ENCODE results near the gene DHRS7.

DHRS7 gene

GRCh38 chr14:60174352-60175254, 9.4 kb upstream of the DHRS7 start:
- Histone ChIP-seq H3K27ac (ENCODE audit: low read depth, low read length) (no peak overlapping the region), H3K9me2 (replicated peaks; ENCODE audit: control insufficient read depth, low read length) (no peaks in the 10 kb centered on the region), H3F3A (ENCODE audit: control insufficient read depth, insufficient read depth) (no peaks in the 10 kb centered on the region), H3K9me3 (ENCODE audit: control insufficient read depth, insufficient read depth, low read length) (peaks cover 4% of the 10 kb centered on the region; the same call in 1 of the 2 replicates), H3K4me2 (ENCODE audit: low read length) (no peak overlapping the region), H4K20me1 (ENCODE audit: control insufficient read depth, insufficient read depth, low read depth, low read length) (no peaks in the 10 kb centered on the region), H3K79me2 (ENCODE audit: control insufficient read depth, low read length) (no peaks in the 10 kb centered on the region), H3K4me3 (ENCODE audit: low read length) (no peak overlapping the region), H3K4me1 (ENCODE audit: control insufficient read depth, low read length) (no peaks in the 10 kb centered on the region), H3K36me3 (ENCODE audit: control insufficient read depth, low read length) (no peaks in the 10 kb centered on the region), H3K27me3 (ENCODE audit: control insufficient read depth, low read length) (no peaks in the 10 kb centered on the region)
- TF ChIP-seq CTCF (IDR thresholded peaks at IDR 0.05; ENCODE audit: low read depth, low read length, poor library complexity, severe bottlenecking) (no peak), EZH2phosphoT487 (IDR thresholded peaks at IDR 0.05; ENCODE audit: borderline replicate concordance, low read length) (no peak)

GRCh38 chr14:60171690-60172089, 6.5 kb upstream of the DHRS7 start:
- TF ChIP-seq EZH2phosphoT487 (IDR thresholded peaks at IDR 0.05; ENCODE audit: borderline replicate concordance, low read length): no peak
- TF ChIP-seq CTCF (IDR thresholded peaks at IDR 0.05; ENCODE audit: low read depth, low read length, poor library complexity, severe bottlenecking): no peak
- Histone ChIP-seq H3K4me2 (ENCODE audit: low read length) (no peak overlapping the region), H4K20me1 (ENCODE audit: control insufficient read depth, insufficient read depth, low read depth, low read length) (no peaks in the 10 kb centered on the region)

GRCh38 chr14:60170948-60171347, 5.8 kb upstream of the DHRS7 start:
- no peak overlapping the region for H3K4me3 ChIP-seq (ENCODE audit: low read length)
- H3K9me2 ChIP-seq (replicated peaks; ENCODE audit: control insufficient read depth, low read length): no peaks in the 10 kb centered on the region
- no peak overlapping the region for H3K27ac ChIP-seq (ENCODE audit: low read depth, low read length)
- H3K4me1 ChIP-seq (ENCODE audit: control insufficient read depth, low read length): peaks cover 7% of the 10 kb centered on the region
- no peaks in the 10 kb centered on the region for H4K20me1 ChIP-seq (ENCODE audit: control insufficient read depth, insufficient read depth, low read depth, low read length)
- H3K27me3 ChIP-seq (ENCODE audit: control insufficient read depth, low read length): no peaks in the 10 kb centered on the region
- no peaks in the 10 kb centered on the region for H3K9me3 ChIP-seq (ENCODE audit: control insufficient read depth, insufficient read depth, low read length)
- H3F3A ChIP-seq (ENCODE audit: control insufficient read depth, insufficient read depth): no peaks in the 10 kb centered on the region
- H3K36me3 ChIP-seq (ENCODE audit: control insufficient read depth, low read length): no peaks in the 10 kb centered on the region
- no peak overlapping the region for H3K4me2 ChIP-seq (ENCODE audit: low read length)
- H3K79me2 ChIP-seq (ENCODE audit: control insufficient read depth, low read length): no peaks in the 10 kb centered on the region
- TF ChIP-seq EZH2phosphoT487 (IDR thresholded peaks at IDR 0.05; ENCODE audit: borderline replicate concordance, low read length) (no peak), CTCF (IDR thresholded peaks at IDR 0.05; ENCODE audit: low read depth, low read length, poor library complexity, severe bottlenecking) (no peak)

More at GRCh38 chr14:60171690-60172089, 6.5 kb upstream of the DHRS7 start:
- Histone ChIP-seq H3K4me1 (ENCODE audit: control insufficient read depth, low read length) (no peaks in the 10 kb centered on the region; the same call in 1 of the 2 replicates), H3K27me3 (ENCODE audit: control insufficient read depth, low read length) (no peaks in the 10 kb centered on the region), H3K27ac (ENCODE audit: low read depth, low read length) (no peak overlapping the region), H3K36me3 (ENCODE audit: control insufficient read depth, low read length) (no peaks in the 10 kb centered on the region), H3K4me3 (ENCODE audit: low read length) (no peak overlapping the region), H3K9me3 (ENCODE audit: control insufficient read depth, insufficient read depth, low read length) (no peaks in the 10 kb centered on the region), H3K9me2 (replicated peaks; ENCODE audit: control insufficient read depth, low read length) (no peaks in the 10 kb centered on the region), H3K79me2 (ENCODE audit: control insufficient read depth, low read length) (no peaks in the 10 kb centered on the region), H3F3A (ENCODE audit: control insufficient read depth, insufficient read depth) (no peaks in the 10 kb centered on the region)
